SH-SY5Y (cell line): Measurements from ENCODE around the gene MLNR.

ENCODE experiments used
- GATA2 ChIP-seq: IDR thresholded peaks from 2 replicates; pipeline ENCODE4 v1.6.1; 2011; ENCODE audit warnings: mild to moderate bottlenecking, low read depth, low read length
- GATA3 ChIP-seq: IDR thresholded peaks from 2 replicates; pipeline ENCODE4 v1.6.1; 2011; ENCODE audit warnings: low read depth, mild to moderate bottlenecking, low read length, moderate library complexity

The MLNR gene, protein sequence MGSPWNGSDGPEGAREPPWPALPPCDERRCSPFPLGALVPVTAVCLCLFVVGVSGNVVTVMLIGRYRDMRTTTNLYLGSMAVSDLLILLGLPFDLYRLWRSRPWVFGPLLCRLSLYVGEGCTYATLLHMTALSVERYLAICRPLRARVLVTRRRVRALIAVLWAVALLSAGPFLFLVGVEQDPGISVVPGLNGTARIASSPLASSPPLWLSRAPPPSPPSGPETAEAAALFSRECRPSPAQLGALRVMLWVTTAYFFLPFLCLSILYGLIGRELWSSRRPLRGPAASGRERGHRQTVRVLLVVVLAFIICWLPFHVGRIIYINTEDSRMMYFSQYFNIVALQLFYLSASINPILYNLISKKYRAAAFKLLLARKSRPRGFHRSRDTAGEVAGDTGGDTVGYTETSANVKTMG

DNA sequence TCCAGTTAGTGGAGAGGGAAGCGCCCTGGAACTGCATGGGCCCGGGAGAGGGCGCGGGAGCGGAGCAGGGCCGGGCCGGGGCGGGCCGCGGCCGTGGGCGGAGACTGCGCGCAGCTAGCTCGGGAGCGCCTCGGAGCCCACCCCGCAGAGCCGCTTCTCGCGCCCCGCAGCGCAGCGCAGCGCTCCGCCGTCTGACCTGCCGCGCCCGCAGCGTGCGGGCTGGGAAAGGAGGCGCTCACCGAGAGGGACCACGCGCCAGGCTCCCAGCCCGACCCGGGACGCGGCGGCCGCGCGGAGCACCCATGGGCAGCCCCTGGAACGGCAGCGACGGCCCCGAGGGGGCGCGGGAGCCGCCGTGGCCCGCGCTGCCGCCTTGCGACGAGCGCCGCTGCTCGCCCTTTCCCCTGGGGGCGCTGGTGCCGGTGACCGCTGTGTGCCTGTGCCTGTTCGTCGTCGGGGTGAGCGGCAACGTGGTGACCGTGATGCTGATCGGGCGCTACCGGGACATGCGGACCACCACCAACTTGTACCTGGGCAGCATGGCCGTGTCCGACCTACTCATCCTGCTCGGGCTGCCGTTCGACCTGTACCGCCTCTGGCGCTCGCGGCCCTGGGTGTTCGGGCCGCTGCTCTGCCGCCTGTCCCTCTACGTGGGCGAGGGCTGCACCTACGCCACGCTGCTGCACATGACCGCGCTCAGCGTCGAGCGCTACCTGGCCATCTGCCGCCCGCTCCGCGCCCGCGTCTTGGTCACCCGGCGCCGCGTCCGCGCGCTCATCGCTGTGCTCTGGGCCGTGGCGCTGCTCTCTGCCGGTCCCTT, at the start of gene MLNR:
TSS of gene MLNR (plus strand) at position 303 of the 820 bp plus-strand sequence. CDS start at position 303, 0 bp downstream.
- TF ChIP-seq GATA2, result no peak

DNA sequence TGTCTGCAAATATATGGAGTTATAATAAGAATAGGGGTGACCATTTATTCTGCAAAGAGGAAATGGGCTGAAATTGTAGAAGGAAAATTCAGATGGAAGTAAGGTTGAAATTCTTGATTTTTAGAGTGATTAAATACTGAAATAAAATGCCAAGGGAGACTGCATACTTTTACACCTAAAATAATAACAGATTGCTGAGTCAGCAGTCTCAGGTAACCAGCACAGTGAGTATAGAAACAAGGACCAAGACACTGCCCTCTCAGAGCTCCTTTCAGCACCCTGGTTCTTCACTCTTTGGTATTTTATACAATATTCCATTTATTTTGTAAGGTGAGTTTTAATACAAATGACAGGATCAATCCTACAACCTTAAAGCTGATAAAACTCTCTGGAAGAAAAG, 48.8 kb upstream of the MLNR start:
- no peak for TF ChIP-seq GATA3

GRCh38 chr13:49183672-49184325, 36.3 kb upstream of the MLNR start:
- no peak for TF ChIP-seq GATA2
- no peak for TF ChIP-seq GATA3

DNA sequence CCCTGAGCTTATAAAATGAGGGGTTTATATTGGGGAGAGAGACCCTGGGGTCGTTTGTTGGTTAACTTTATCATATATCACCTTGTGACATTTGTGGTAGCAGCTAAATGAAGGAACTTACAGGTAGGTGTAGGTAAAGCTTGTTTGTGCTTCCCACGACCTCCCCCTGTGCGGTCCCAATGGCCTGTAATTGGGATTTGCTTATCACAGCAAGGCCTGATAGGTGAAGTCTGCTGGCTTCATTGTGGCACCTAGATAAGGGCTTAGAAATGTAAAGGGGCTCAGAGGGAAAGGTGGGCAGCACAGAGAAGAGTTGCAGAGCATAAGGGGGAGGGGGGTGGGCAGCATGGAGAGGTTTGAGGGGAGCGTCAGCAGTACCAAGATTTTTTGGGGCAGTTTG, 35.5 kb upstream of the MLNR start:
- TF ChIP-seq GATA2 (no peak), GATA3 (no peak)

- no peak for TF ChIP-seq GATA3
- no peak for TF ChIP-seq GATA2
Observed at GRCh38 chr13:49185264-49185663, 34.9 kb upstream of the MLNR start.

GRCh38 chr13:49190901-49191300, 29.2 kb upstream of the MLNR start:
- no peak for TF ChIP-seq GATA3
- no peak for TF ChIP-seq GATA2

DNA sequence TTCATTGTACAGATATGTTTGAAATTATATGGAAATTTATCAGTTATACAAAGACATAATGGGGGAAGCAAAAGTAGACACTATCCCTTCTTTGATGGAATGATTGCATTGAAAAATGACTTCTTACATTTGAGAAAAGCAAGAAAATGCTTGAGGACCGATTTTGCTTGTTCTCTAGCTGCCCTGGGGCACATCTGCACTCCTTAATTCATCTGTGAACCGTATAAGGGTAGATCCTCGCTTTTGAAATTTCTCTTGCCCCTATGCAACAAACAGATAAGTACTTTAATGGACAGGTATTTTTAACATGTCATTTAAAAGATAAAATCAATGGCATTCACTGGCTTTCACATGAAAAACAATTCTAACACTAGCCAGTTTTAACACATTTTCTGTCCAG, 13.5 kb upstream of the MLNR start:
- TF ChIP-seq GATA2, result no peak
- TF ChIP-seq GATA3, result no peak

GRCh38 chr13:49208619-49209018, 11.5 kb upstream of the MLNR start:
- TF ChIP-seq GATA3 (no peak), GATA2 (no peak)

DNA sequence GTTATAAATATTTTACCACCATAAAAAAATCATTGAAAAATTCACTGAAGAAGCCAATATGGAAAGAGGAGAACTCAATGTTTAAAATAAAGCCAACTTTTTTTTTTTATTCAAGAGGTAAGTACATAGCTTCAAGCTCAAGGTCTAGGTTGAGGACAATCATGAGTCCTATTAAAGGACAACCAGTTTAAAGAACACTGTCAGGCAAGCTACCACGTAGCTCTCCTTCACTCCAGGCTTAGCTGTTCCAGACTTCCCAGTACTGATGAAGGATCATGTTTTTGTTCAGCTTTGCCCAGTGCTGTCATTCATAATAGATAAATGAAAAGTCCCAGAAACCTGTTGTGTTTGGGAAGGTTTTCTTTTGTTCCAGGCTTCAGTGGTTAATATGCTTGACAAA, 10.0 kb upstream of the MLNR start:
- TF ChIP-seq GATA3 (no peak), GATA2 (no peak)

GRCh38 chr13:49210669-49211068, 9.5 kb upstream of the MLNR start:
- no peak for TF ChIP-seq GATA3
- no peak for TF ChIP-seq GATA2

- TF ChIP-seq GATA2, result no peak
- no peak for TF ChIP-seq GATA3
Observed at GRCh38 chr13:49213539-49213938, 6.6 kb upstream of the MLNR start.

- TF ChIP-seq GATA3 (no peak), GATA2 (no peak)
Observed at GRCh38 chr13:49213997-49214916, 5.9 kb upstream of the MLNR start.

DNA sequence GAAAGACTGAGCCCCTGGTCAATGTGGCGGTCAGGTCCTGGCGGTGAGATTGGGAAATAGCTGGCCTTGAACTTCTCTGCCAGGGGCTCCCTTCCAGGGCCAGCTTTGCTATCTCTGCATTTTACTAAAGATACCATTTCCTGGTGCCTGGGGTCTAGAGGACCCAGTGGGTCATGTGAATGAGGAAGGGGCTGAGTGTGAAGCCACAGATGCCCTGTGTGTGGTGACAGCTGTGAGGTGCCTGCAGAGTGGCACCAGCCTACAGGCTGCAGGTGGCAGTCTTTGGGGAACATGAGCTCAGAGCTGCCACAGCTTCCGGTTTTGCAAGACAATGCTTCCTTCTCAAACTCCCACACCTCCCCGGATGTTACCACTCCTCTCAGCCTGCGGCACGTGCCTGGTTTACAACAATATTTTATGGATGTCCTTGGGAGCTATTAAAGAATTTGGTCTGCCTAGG, 5.2 kb upstream of the MLNR start:
- TF ChIP-seq GATA2, result no peak
- no peak for TF ChIP-seq GATA3
